Coronary artery (tissue), 2 donors: ENCODE data around the gene GRK5.
"Not testable (repeated sequence)": the region's sequence is repeated elsewhere in the genome, so short reads cannot be mapped to it uniquely, and the experiment has no call there.

Experiments used
- DNase-seq: peaks from one replicate; pipeline ENCODE4 v3.0.0-alpha.2; 2017; ENCODE audit warnings: low spot score
- H3K27ac ChIP-seq, 2 donors: fragments of 200-600 bp; sonication (generic); one replicate each; pipeline ENCODE4 v1.5.1; 2016 to 2019
- H3K4me3 ChIP-seq: fragments of 200-600 bp; sonication (generic); 2 replicates; pipeline ENCODE4 v1.5.1; 2016; ENCODE audit warnings: mild to moderate bottlenecking, moderate library complexity
- TF ChIP-seq, protein P1 (sequence below): fragments of 200-600 bp; sonication (generic); IDR thresholded peaks from one replicate; pipeline ENCODE4 v1.5.1; 2019; ENCODE audit warnings: antibody characterized with exemption

Gene GRK5

DNA sequence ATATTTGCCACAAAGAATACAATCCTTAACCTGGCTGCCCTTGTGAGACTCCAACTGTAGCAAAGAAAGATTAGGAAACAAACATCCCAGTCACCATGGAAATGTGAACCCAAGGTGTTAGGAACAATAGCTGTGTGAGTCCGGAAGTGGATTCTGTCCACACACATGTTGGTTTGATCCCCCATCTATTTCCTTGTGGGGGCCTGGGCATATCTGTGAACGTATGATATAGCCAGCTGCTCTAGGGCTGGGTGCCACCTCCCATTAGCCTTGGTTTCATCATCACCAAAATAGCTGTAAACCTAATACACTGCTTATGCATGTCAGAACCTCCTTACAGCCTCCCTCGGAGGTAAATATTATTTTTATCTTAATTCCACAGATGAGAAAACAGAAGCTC, 26.4 kb downstream of the GRK5 start:
- H3K27ac ChIP-seq = peak overlapping the region; percentile 7 to 63
- DNase-seq = no peak
- TF ChIP-seq, protein P1, sequence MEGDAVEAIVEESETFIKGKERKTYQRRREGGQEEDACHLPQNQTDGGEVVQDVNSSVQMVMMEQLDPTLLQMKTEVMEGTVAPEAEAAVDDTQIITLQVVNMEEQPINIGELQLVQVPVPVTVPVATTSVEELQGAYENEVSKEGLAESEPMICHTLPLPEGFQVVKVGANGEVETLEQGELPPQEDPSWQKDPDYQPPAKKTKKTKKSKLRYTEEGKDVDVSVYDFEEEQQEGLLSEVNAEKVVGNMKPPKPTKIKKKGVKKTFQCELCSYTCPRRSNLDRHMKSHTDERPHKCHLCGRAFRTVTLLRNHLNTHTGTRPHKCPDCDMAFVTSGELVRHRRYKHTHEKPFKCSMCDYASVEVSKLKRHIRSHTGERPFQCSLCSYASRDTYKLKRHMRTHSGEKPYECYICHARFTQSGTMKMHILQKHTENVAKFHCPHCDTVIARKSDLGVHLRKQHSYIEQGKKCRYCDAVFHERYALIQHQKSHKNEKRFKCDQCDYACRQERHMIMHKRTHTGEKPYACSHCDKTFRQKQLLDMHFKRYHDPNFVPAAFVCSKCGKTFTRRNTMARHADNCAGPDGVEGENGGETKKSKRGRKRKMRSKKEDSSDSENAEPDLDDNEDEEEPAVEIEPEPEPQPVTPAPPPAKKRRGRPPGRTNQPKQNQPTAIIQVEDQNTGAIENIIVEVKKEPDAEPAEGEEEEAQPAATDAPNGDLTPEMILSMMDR = no peak
- H3K4me3 ChIP-seq = no peak overlapping the region

DNA sequence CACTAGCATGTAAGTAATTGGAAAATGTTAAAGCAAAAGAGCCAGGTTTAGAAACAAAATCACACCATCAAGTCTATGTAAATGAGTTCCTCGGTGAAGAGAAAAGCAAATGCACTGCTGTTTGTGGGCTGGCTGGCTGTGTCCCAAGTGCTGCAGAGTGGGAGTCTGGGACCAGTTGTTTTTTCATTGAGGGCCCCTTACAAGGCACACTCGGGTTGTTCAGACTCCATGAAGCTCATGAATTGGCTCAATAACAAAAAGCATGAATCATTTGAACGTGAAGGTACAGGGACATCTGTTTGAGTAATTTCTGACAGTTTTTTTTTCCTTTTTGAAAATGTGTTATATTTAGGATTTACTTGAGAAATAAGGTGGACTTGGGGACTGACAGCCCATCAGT, 28.0 kb downstream of the GRK5 start:
- Histone ChIP-seq H3K27ac (peak overlapping the region in 1 of 2 donors; percentile 66), H3K4me3 (no peak overlapping the region)
- TF ChIP-seq, protein P1 = no peak
- DNase-seq = no peak

DNA sequence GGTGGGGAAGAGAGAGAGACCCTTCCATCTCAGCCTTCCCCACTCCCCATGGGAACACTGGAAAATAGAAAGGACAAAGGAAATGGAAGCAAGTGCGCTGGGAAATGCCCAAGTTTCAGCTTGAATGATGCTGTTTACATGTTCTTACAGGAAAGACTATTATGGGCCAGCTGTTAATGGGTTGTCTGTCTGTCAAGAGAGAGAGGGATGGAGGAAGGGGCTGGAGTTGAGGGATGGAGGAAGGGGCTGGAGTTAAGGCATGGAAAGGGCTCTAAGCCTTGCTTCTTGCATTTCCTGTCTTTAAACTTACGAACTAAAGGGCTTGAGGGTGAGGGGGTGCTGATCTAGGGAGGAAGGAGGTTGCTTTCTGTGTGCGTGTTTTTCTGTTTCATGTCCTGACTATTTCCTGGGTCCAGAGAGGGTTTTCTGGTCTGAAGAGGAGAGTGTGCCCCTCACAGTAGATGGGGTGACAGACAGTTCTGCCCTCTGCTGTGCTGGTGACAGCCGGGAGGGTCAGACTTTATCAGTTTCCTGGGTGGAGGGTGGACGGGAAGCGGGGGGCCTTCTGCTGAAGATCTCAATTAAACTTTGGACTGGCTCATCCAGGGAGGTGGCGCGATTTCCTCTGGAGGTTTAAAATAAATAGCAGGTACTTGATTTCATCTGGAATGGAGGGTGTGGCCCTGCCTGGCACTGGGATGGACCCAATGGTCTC, 30.5 kb downstream of the GRK5 start:
- DNase-seq = no peak
- no peak overlapping the region for H3K4me3 ChIP-seq
- peak overlapping the region; percentile 27 to 62 for H3K27ac ChIP-seq
- TF ChIP-seq, protein P1 = no peak

DNA sequence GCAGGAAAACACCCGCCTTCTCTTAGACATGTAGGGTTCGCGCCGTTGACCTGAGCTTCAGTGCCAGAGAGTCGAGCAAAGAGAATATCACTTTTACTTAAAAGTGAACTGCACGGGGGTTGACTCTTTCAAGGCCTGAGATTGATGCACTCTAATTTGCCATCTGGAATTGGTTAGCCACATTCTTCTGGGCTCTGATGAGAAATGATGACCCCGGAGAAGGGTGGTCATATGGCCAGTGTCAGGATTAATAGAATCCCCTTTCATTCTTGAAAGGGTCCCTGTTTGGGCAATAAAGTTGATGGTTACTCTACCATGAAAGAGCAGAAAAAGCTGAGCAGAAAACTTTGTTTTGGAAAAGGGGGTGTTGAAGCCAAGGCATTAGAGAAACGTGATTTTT, 31.2 kb downstream of the GRK5 start:
- peak overlapping the region; percentile 27 to 62 for H3K27ac ChIP-seq

DNA sequence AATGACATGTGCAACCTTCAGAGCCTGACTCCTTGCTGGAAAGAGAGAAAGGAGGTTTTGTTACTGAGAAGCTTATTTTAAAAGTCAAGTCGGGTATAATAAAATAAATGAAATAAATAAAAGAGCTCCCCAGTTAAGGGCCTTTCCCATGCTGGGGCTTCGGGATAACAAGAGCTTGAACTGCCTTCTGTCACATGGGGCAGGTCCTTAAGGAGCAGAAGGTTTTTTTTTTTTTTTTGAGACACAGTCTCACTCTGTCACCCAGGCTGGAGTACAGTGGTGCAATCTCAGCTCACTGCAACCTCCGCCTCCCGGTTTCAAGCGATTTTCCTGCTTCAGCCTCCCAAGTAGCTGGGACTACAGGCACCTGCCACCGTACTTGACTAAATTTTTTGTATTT, 31.6 kb downstream of the GRK5 start:
- H3K27ac ChIP-seq, H3K4me3 ChIP-seq, DNase-seq: not testable (repeated sequence)

More for the DNA sequence above, 31.2 kb downstream of the GRK5 start:
- TF ChIP-seq, protein P1 = no peak
- no peak for DNase-seq
- H3K4me3 ChIP-seq = no peak overlapping the region

DNA sequence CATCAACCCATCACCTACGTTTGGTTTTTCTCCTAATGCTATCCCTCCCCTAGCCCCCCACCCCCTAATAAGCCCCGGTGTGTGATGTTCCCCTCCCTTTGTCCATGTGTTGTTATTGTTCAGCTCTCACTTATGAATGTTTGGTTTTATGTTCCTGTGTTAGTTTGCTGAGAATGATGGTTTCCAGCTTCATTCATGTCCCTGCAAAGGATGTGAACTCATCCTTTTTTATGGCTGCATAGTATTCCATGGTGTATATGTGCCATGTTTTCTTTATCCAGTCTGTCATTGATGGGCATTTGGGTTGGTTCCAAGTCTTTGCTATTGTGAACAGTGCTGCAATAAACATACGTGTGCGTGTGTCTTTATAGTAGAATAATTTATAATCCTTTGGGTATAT, 32.3 kb downstream of the GRK5 start:
- not testable (repeated sequence) for H3K27ac ChIP-seq, DNase-seq, H3K4me3 ChIP-seq

DNA sequence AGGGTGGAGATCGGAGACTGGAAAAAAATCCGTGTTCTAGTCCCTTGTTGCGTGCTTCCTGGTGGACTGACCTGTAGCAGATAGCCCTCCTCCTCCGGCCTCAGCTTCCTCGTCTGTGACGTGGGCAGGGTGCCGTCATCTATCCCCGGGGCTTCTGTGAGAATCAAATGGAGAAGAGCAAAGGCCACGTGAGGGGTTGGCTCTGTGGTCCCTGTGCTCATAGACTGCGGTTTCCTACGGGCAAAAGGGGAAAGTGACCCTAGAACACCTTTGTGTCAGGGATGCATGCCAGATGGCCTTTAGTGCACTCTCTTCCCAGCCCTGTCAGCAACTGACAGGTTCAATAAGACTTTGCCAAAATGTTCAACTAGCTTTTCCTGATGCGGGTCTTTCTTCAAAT, 33.7 kb downstream of the GRK5 start:
- DNase-seq = no peak
- H3K27ac ChIP-seq = peak overlapping the region in 1 of 2 donors; percentile 17
- TF ChIP-seq, protein P1 = no peak
- H3K4me3 ChIP-seq = no peak overlapping the region

DNA sequence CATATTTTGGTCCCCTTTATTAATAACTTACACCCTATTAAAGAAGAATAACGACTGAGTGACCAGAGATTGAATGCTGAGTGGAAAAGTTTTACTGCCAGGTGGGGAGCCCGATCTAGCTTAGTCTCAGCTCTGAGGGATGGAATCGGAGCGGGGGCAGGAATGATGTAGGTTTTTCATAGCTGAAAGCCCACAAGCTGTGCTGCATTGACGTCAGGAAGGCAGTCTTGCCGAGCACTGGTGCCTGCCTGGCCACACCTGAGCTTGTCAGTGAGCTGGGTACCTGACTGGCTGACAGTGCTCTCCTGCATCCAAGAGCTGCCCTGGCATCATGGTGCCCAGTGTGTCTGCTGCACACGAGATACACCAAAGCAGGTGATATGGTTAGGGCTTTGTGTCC, 34.8 kb downstream of the GRK5 start:
- TF ChIP-seq, protein P1 = no peak
- DNase-seq = no peak
- Histone ChIP-seq H3K27ac (peak overlapping the region in 1 of 2 donors; percentile 34), H3K4me3 (no peak overlapping the region)
